Naive B cell (primary cell): ENCODE data around the gene KIF18A. TPM values are rescaled to one million over a fixed set of nuclear protein-coding genes. Genes with fewer than 3 reads are reported as not detected.

Source experiments
- ATAC-seq, 2 donors: fragments of 150-1000 bp; cut with Tn5 transposase; 2 replicates each; pipeline ENCODE4 v1.10.0; 2021; ENCODE audit warnings: low read depth in 2 of 2, mild to moderate bottlenecking in 2 of 2, moderate library complexity in 2 of 2
- DNase-seq: peaks from one replicate; pipeline ENCODE4 v3.0.0; 2022
- H3K27ac Mint-ChIP-seq, 6 donors: one replicate each; pipeline ENCODE4 v1.8.0; 2020 to 2022; ENCODE audit warnings: mild to moderate bottlenecking in 6 of 6, mixed read lengths in 6 of 6, moderate library complexity in 5 of 6, inconsistent platforms in 2 of 6
- H3K27me3 Mint-ChIP-seq, 3 donors: one replicate each; pipeline ENCODE4 v1.8.0; 2021 to 2022; ENCODE audit warnings: mixed read lengths in 3 of 3, mild to moderate bottlenecking in 1 of 3
- H3K36me3 Mint-ChIP-seq, 2 donors: one replicate each; pipeline ENCODE4 v1.8.0; 2020 to 2022; ENCODE audit warnings: mixed read lengths in 2 of 2, inconsistent platforms in 1 of 2, mild to moderate bottlenecking in 1 of 2
- H3K4me1 Mint-ChIP-seq, 3 donors: one replicate each; pipeline ENCODE4 v1.8.0; 2020 to 2022; ENCODE audit warnings: mixed read lengths in 3 of 3, inconsistent platforms in 1 of 3, mild to moderate bottlenecking in 1 of 3, moderate library complexity in 1 of 3
- H3K4me3 Mint-ChIP-seq, 8 donors: one replicate each; pipeline ENCODE4 v1.8.0; 2020 to 2022; ENCODE audit warnings: mild to moderate bottlenecking in 8 of 8, mixed read lengths in 8 of 8, moderate library complexity in 8 of 8, inconsistent platforms in 2 of 8
- H3K9me3 Mint-ChIP-seq, 7 donors: one replicate each; pipeline ENCODE4 v1.8.0; 2020 to 2022; ENCODE audit warnings: mixed read lengths in 7 of 7, mild to moderate bottlenecking in 5 of 7, inconsistent platforms in 2 of 7, moderate library complexity in 1 of 7
- polyA plus RNA-seq, 6 donors: library from polyadenylated mRNA; unstranded; fragments of 300-500 nt; fragmentation: Illumina TruSeq; gene quantifications; one replicate each; pipeline ENCODE4 v1.2.3, GENCODE V29; 2021; ENCODE audit warnings: low read depth in 6 of 6

KIF18A gene
- polyA plus RNA-seq, 6 donors from 2014 or later, result 0.84 to 3.8 (median 1.6) TPM; not detected in 1

DNA sequence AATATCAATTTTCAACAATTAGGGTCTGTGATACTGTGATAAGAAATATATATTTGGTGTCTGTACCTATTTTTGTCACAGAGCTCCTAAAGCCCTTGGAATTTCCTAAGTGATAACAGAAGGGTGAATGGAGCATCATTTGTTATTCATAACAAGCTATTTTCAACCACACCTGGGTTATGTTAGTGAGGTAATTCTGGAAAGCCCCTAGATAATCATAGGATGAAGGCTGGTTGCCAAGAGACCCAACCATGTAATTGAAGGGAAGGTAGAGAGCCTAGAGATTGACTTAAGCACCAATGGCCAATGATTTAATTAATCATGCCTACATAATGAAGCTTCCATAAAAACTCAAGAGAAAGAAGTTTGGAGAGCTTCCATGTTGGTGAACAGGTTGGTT lies 109.4 kb downstream of the KIF18A start:
- no peaks in the 10 kb centered on the region for H3K27me3 Mint-ChIP-seq
- peaks cover 11 to 54% (median 40%) of the 10 kb centered on the region in 7 donors for H3K9me3 Mint-ChIP-seq
- no peak for DNase-seq
- peak; percentile 25 to 32 for ATAC-seq
- no peak overlapping the region for H3K27ac Mint-ChIP-seq
- no peaks in the 10 kb centered on the region for H3K4me1 Mint-ChIP-seq
- H3K4me3 Mint-ChIP-seq, result no peak overlapping the region
- peaks cover 9 to 23% of the 10 kb centered on the region in 2 donors for H3K36me3 Mint-ChIP-seq

DNA sequence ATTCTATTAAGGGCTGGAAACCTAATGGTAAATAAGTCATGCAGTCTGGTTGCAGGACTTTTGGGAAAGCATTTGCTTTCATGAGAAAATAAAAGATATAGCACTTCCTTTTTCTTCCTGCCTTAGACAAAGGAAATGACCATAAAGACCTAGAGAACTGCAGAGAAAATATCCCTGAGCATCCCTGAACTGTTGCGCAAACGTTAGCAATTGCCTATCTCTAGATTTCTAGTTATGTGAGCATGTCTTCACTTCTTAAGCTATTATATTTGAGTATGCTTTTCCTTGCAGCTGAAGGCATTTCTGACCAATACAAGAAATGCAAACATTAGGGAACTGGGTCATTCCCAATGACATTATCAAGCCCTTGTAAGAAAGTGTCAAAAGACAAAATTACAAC lies 110.6 kb downstream of the KIF18A start:
- ATAC-seq (no peak), DNase-seq (no peak)
- peaks cover 6 to 42% (median 30%) of the 10 kb centered on the region in 7 donors for H3K9me3 Mint-ChIP-seq
- H3K4me1 Mint-ChIP-seq, result no peaks in the 10 kb centered on the region
- no peak overlapping the region for H3K27ac Mint-ChIP-seq
- no peaks in the 10 kb centered on the region for H3K27me3 Mint-ChIP-seq
- H3K36me3 Mint-ChIP-seq, result peaks cover 9 to 13% of the 10 kb centered on the region in 2 donors
- no peak overlapping the region for H3K4me3 Mint-ChIP-seq

DNA sequence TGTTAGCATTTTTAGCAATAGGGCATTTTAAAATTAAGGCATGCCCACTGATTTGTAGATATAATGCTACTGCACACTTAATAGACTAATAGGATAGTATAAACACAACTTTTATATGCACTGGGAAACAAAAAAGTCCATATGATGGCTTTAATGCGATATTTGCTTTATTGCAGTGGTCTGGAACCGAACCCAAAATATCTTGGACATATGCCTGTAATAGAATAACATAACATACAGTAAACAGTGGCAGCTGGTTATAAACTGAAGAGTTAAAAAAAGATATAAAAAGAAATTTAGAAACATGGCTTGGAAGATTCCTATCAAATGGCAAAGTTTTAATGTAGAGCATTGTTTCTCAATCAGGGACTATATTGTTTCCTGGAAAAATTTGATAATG lies 111.9 kb downstream of the KIF18A start:
- Mint-ChIP-seq H3K4me3 (no peak overlapping the region), H3K4me1 (no peaks in the 10 kb centered on the region), H3K9me3 (peaks cover 1 to 32% (median 18%) of the 10 kb centered on the region in 7 donors), H3K27ac (no peak overlapping the region), H3K27me3 (no peaks in the 10 kb centered on the region), H3K36me3 (peaks cover 1 to 3% of the 10 kb centered on the region in 2 donors)
- ATAC-seq, result no peak
- DNase-seq, result no peak

DNA sequence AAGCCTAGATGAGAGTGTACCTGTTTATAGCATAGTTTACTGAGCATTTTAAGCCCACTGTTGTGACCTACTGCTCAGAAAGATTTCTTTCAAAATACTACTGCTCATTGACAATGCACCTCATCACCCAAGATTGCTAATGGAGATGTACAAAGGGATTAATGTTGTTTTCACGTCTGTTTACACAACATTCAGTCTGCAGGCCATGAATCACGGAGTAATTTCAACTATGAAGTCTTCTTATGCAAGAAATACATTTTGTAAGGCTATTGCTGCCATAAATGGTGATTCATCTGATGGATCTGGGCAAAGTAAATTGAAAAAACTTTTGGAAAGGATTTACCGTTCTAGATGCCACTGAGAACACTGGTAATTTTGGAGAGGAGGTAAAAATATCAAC lies 112.9 kb downstream of the KIF18A start:
- no peaks in the 10 kb centered on the region for H3K36me3 Mint-ChIP-seq
- DNase-seq (no peak), ATAC-seq (no peak)
- peaks cover 0 to 22% (median 11%) of the 10 kb centered on the region in 7 donors for H3K9me3 Mint-ChIP-seq
- H3K27me3 Mint-ChIP-seq, result no peaks in the 10 kb centered on the region
- no peak overlapping the region for H3K4me3 Mint-ChIP-seq
- no peaks in the 10 kb centered on the region for H3K4me1 Mint-ChIP-seq
- no peak overlapping the region for H3K27ac Mint-ChIP-seq

DNA sequence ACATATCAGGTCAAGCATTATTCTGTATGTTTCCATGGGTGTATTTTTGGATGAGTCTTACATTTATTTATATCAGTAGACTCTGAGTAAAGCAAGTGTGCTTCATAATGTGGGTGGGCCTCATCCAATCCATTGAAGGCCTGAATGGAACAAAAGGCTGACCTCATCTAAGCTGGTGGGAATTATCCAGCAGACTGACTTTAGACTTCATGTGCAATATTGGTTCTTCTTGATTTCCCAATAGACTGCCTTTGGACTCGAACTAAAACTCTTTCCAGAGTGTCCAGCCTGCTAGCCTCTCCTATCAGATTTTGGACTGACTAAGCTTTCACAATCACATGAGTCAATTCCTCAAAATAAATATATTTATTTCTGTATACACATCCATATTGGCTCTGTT lies 116.2 kb downstream of the KIF18A start:
- DNase-seq, result no peak
- Mint-ChIP-seq H3K9me3 (no peaks in the 10 kb centered on the region), H3K27me3 (no peaks in the 10 kb centered on the region)

DNA sequence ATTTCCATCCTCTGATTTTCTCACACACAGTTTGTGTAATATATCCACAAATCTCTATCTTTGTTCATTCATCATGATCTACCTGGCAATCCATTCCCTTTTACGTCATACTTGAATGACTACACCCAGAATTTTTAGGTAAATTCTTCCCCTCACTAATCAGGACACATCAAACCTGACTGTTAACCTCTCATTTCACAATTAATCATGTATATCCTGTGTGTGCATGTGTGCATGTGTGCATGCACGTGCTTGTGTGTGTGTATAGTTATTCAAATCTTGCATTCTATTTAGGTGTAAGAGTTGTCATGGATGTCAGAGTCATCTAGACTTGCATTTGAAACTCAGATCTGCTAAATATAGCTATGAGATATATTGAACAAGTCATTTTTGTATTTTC lies 130.4 kb downstream of the KIF18A start:
- peaks cover 0 to 9% (median 0%) of the 10 kb centered on the region in 7 donors for H3K9me3 Mint-ChIP-seq
- no peak overlapping the region for H3K4me3 Mint-ChIP-seq
- peaks cover 0 to 5% (median 0%) of the 10 kb centered on the region in 3 donors for H3K27me3 Mint-ChIP-seq
- ATAC-seq (no peak), DNase-seq (no peak)
- no peaks in the 10 kb centered on the region for H3K4me1 Mint-ChIP-seq
- H3K36me3 Mint-ChIP-seq, result no peaks in the 10 kb centered on the region
- no peak overlapping the region for H3K27ac Mint-ChIP-seq

More for the DNA sequence above, 116.2 kb downstream of the KIF18A start:
- H3K27ac Mint-ChIP-seq, result no peak overlapping the region
- H3K4me3 Mint-ChIP-seq, result no peak overlapping the region
- no peaks in the 10 kb centered on the region for H3K4me1 Mint-ChIP-seq
- no peaks in the 10 kb centered on the region for H3K36me3 Mint-ChIP-seq
- no peak for ATAC-seq

DNA sequence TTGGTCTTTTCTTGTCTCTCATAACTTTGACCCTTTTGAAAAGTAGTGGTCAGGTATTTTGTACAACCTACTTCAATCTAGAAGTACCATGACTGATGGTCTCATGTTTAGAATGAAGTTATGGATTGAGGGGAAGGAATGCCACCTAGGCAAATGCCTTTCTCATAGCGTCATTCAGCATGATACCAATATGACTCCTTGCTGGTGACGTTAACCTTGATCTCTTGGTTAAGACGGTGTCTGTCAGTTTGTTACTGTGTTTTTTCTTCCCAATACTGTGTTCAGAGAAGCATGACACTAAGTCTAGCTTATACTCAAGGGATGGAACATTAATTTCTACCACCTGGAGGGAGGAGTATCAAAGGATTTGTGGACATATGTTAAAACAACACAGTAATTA lies 130.9 kb downstream of the KIF18A start:
- no peak for ATAC-seq
- H3K36me3 Mint-ChIP-seq, result no peaks in the 10 kb centered on the region
- no peak overlapping the region for H3K4me3 Mint-ChIP-seq
- no peak for DNase-seq
- no peak overlapping the region for H3K27ac Mint-ChIP-seq
- H3K27me3 Mint-ChIP-seq, result peaks cover 0 to 5% (median 0%) of the 10 kb centered on the region in 3 donors
- H3K9me3 Mint-ChIP-seq, result peaks cover 0 to 9% (median 0%) of the 10 kb centered on the region in 7 donors
- no peaks in the 10 kb centered on the region for H3K4me1 Mint-ChIP-seq

DNA sequence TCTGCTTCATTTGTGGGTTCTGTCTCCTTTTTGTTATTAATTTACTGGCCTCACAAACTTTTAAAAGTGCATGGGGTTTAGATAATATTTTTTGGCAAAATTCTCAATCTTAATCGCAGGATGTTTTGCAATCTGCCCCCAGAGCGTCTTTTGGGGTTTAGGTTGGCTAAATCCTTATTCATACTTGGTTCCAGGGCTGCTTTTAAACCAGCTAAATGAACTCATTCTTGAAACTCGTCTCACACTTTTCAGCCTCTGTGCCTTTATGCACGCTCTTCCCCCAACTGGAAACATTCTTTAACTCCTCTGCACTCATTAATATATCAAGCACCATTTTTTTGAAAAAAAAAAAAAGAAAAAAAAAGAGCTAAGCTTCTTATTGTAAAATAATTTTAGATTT lies 131.7 kb downstream of the KIF18A start:
- ATAC-seq (no peak), DNase-seq (no peak)
- no peaks in the 10 kb centered on the region for H3K4me1 Mint-ChIP-seq
- peaks cover 0 to 5% (median 0%) of the 10 kb centered on the region in 3 donors for H3K27me3 Mint-ChIP-seq
- H3K4me3 Mint-ChIP-seq, result no peak overlapping the region
- H3K9me3 Mint-ChIP-seq, result peaks cover 0 to 9% (median 0%) of the 10 kb centered on the region in 7 donors
- H3K36me3 Mint-ChIP-seq, result no peaks in the 10 kb centered on the region
- H3K27ac Mint-ChIP-seq, result no peak overlapping the region

DNA sequence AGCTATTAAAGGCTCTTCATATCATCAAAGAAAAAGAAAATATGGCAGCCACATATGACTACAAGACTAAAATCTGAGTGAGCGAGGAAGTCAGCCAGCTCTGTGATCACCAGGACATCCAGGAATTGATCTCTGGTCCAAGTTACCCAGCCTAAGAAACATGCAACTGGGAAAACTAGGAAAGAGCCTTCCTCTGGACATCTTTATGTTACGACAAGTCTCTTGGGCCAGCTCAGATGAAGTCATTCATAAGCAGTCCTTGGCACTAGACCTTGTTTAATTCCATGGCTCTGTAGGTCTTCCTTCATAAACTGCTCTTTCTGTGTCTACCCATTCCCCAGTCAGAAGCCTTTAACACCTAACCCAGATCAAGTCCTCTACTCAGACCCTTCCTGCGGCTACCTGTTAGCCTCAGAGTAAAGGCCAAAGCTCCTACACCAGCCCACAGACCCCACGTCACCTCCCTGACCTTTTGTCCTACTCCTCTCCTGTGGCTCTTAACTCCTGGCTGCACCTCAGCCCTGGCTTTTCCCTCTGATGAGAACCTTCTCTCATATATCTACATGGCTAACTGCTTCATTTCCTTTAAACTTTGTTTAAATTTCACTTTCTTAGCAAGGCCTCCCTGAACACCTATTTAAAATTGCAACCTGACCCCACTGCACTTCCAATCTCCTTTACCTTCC lies 134.0 kb downstream of the KIF18A start:
- H3K36me3 Mint-ChIP-seq, result no peaks in the 10 kb centered on the region
- ATAC-seq (no peak), DNase-seq (no peak)
- H3K4me1 Mint-ChIP-seq, result no peaks in the 10 kb centered on the region
- H3K4me3 Mint-ChIP-seq, result no peak overlapping the region
- H3K9me3 Mint-ChIP-seq, result peaks cover 0 to 7% (median 0%) of the 10 kb centered on the region in 7 donors
- H3K27me3 Mint-ChIP-seq, result peaks cover 0 to 5% (median 0%) of the 10 kb centered on the region in 3 donors
- H3K27ac Mint-ChIP-seq, result no peak overlapping the region

DNA sequence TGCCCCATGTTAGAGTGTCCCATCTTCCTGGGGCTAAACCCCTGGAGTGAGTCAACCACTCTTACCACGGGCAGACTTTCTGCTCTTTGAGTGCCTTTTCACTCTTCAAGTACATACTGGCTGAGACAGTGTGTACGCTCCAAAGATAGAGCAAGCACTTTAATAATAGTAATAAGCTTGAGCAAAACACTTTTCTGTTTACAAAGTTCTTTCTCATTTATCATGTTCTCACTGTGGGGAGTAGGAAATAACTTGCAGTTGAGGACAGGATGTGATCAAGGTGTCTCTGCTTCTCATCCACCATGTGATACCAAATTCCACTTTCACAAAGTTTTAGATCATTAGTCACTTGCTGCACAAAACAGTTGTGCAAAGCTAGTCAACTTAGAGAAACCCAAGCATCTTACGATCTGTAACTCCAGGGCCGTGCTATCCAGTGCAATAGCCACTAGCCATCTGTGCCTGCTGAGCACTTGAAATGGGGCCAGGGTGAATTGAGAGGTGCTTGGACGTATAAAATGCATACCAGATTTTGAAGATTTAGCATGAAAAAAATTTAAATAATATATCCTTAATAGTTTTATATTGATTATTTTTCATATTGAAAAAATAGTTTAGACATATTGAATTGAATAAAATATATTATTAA lies 135.3 kb downstream of the KIF18A start:
- Mint-ChIP-seq H3K4me3 (no peak overlapping the region), H3K4me1 (no peaks in the 10 kb centered on the region)
- ATAC-seq, result no peak

DNA sequence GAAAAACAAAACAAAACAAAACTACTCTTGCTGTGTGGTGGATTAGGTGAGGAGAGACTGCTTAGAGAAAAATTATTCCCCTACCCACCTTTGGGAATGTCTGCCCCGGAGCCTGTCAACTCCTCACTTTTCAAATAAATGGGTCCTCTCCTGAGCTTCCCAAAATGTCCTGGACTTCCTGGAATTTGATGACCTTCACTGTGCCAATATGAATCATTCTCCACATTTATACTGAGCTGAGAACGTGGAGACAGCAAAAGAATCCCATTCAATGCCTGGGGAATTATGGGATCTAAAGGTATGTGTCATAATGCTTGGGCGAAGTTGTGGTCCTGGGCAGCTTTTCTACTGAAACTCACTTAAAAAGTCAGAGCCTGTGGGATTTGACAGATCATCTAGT lies 136.8 kb downstream of the KIF18A start:
- Mint-ChIP-seq H3K4me1 (no peaks in the 10 kb centered on the region), H3K27ac (no peak overlapping the region), H3K4me3 (no peak overlapping the region), H3K9me3 (peaks cover 0 to 7% (median 0%) of the 10 kb centered on the region in 7 donors), H3K36me3 (no peaks in the 10 kb centered on the region), H3K27me3 (peaks cover 0 to 5% (median 0%) of the 10 kb centered on the region in 3 donors)
- ATAC-seq, result no peak
- DNase-seq, result no peak

More for the DNA sequence above, 135.3 kb downstream of the KIF18A start:
- no peak for DNase-seq
- no peaks in the 10 kb centered on the region for H3K36me3 Mint-ChIP-seq
- H3K9me3 Mint-ChIP-seq, result peaks cover 0 to 7% (median 0%) of the 10 kb centered on the region in 7 donors
- peaks cover 0 to 5% (median 0%) of the 10 kb centered on the region in 3 donors for H3K27me3 Mint-ChIP-seq
- no peak overlapping the region for H3K27ac Mint-ChIP-seq
